Measurements from ENCODE around the gene ATP13A1. TPM values are rescaled to one million over a fixed set of nuclear protein-coding genes. Genes with fewer than 3 reads are reported as not detected.
"Not testable (repeated sequence)": the region's sequence is repeated elsewhere in the genome, so short reads cannot be mapped to it uniquely, and the experiment has no call there.

Gene ATP13A1
- 48.5 and 93.1 TPM in 2 replicates for total RNA-seq (2014; rRNA removed; shearing (Covaris generic))

GRCh38 chr19:19663256-19664120 lies at the start of gene ATP13A1:
ATP13A1 (minus strand) TSS chr19:19663676; CDS start chr19:19663666, 10 bp downstream.
- peak; percentile 98 for DNase-seq (ENCODE audit: low spot score)

DNA sequence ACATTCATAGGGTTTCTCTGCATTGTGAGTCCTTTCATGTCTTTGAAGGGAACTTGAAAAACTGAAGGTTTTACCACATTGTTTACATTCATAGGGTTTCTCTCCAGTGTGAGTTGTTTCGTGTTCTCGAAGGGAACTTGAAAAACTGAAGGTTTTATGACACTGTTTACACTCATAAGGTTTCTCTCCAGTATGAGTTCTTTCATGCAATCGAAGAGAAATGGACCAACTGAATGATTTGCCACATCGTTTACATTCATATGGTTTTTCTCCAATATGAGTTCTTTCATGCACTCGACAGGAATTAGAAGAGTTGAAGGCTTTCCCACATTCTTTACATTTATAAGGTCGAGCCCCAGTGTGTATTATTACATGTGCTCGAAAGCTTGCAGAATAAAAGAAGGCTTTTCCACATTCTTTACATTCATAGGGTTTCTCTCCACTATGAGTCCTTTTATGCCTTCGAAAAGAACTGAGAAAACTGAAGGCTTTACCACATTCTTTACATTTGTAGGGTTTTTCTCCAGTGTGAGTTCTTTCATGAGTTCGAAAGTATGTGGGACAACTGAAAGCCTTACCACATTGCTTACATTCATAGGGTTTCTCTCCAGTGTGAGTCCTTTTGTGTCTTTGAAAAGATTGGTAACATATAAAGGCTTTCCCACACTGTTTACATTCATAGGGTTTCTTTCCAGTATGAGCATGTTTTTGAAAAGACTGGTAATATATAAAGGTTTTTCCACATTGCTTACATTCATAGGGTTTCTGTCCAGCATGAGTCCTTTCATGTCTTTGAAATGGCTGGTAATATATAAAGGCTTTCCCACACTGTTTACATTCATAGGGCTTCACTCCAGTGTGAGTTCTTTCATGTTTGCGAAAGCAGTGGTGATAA lies 48.7 kb upstream of the ATP13A1 start:
- DNase-seq (ENCODE audit: low spot score) = no peak

DNA sequence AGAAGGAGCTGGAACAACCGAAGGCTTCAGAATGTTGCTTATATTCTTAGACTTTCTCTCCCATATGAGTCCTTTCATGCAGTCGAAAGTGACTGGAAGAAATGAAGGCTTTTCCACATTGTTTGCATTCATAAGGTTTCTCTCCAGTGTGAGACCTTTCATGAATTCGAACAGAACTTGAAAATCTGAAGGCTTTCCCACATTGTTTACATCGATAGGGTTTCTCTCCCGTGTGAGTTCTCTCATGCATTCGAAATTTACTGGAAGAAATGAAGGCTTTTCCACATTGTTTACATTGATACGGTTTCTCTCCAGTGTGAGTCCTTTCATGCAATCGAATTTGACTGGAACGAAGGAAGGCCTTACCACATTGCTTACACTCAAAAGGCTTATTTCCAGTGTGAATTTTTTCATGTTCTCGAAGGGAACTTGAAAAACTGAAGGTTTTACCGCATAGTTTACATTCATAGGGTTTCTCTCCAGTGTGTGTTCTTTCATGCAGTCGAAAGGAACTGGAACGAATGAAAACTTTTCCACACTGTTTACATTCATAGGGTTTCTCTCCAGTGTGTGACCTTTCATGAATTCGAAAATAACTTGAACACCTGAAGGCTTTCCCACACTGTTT lies 47.9 kb upstream of the ATP13A1 start:
- no peak for DNase-seq (ENCODE audit: low spot score)

DNA sequence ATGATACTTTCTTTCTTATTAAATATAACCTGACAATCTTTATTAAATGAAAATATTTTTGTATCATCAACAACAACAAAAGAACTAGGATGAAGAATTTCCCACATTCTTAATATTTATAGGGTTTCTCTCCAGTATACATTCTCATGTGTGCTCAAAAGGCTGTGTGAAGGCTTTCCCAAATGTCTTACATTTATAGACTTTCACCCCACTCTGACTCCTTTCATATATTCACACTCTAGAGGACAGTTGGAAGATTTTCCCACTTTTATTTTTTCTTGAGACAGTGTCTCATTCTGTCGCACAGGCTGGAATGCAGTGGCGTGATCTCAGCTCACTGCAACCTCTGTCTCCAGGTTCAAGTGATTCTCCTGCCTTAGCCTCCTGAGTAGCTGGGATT lies 47.0 kb upstream of the ATP13A1 start:
- DNase-seq (ENCODE audit: low spot score) = no peak

DNA sequence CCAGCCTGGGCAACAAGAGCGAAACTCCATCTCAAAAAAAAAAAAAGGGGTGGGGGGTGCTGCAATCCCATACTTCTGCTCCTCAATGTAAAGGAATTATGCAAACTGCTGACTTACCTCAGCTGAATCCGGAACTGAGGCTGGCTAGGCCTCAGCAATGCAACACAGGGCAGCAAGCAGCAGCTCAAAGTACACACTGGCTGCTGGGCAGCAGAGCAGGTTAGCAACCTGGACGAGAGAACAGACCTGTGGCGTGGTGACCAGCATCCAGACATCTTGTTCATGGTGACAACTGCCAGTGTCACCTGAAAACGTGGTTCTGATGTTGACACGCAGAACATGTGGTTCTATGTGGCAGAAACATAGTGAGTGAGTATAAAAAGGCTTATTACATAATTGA lies 41.4 kb upstream of the ATP13A1 start:
- DNase-seq (ENCODE audit: low spot score) = no peak

DNA sequence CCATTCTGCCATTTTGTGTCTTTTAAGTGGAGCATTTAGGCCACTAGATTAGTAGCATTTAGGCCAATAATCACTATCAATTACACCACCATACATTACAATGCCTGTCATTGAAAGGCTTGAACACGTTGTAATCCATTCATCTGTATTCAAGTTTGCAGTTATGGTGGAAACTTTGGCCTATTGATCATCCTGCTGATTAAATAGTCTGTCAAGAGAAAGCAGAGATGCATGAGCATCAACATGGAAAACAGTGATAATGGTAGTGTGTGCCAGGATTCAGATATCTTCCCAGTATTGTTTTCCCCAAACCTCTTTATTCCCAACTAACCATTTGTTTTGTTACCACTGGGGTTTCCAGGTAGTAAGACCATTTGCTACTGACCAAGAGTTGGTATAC lies 37.0 kb upstream of the ATP13A1 start:
- not testable (repeated sequence) for DNase-seq (ENCODE audit: low spot score)

GRCh38 chr19:19697589-19697988 lies 34.1 kb upstream of the ATP13A1 start:
- DNase-seq (ENCODE audit: low spot score) = no peak

DNA sequence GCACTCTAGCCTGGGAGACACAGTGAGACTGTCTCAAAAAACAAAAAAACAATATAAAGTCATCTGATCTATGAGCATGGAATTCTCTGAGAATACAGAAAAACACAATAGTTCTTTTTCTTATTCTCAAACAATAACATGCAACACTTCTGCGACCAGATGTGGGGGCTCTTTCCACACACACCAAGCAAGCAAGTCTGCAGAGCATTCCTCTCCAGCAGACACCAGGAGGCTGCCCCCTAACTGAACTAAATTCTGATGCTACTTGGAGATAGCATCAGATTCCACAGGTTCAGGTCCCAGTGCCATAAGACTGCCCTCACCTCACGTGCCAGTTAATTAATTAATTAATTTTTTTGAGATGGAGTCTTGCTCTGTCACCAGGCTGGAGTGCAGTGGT lies 32.9 kb upstream of the ATP13A1 start:
- DNase-seq (ENCODE audit: low spot score) = no peak

- no peak for DNase-seq (ENCODE audit: low spot score)
Measured at GRCh38 chr19:19691683-19692082, 28.2 kb upstream of the ATP13A1 start.

DNA sequence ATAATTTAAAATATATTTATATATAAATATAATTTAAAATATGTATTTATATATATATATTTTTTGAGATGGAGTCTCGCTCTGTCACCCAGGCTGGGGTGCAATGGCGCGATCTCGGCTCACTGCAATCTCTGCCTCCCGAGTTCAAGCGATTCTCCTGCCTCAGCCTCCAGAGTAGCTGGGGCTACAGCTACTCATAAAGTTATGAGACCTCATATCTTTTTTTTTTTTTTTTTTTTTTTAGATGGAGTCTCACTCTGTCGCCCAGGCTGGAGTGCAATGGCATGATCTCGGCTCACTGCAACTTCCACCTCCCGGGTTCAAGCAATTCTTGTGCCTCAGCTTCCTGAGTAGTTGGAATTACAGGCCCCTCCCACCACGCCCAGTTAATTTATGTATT lies 25.5 kb upstream of the ATP13A1 start:
- not testable (repeated sequence) for DNase-seq (ENCODE audit: low spot score)

DNA sequence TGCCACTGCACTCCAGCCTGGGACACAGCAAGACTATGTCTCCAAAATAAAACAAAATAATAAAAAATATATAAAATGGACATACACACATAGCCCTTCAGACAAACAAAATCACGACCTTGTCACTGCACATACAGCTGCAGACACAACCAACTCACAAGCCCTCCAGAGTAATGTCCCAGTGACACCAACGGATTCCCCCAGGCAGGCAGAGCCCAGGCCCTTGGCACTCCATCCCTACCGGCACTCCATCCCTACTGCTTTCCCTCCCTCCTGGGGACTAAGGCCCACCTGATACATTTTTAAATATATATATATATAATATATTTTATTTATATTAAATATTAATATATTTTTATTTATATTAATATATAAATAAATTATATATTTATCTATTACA lies 23.6 kb upstream of the ATP13A1 start:
- no peak for DNase-seq (ENCODE audit: low spot score)

DNA sequence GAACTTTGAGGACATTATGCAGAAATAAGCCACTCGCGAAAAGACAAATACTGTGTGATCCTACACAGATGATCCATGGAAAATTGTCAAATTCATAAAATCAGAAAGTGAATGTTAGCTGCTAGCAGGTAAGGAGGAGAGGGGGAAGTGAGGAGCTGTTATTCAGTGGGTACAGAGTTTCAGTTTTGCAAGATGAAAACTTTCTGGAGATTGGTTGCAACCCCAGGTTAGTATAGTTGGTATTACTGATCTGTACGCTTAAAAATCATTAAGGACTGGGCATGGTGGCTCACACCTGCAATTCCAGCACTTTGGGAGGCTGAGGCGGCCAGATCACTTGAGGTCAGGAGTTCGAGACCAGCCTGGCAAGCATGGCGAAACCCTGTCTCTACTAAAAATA lies 23.1 kb upstream of the ATP13A1 start:
- DNase-seq (ENCODE audit: low spot score) = no peak

GRCh38 chr19:19686119-19686518 lies 22.6 kb upstream of the ATP13A1 start:
- DNase-seq (ENCODE audit: low spot score) = not testable (repeated sequence)

DNA sequence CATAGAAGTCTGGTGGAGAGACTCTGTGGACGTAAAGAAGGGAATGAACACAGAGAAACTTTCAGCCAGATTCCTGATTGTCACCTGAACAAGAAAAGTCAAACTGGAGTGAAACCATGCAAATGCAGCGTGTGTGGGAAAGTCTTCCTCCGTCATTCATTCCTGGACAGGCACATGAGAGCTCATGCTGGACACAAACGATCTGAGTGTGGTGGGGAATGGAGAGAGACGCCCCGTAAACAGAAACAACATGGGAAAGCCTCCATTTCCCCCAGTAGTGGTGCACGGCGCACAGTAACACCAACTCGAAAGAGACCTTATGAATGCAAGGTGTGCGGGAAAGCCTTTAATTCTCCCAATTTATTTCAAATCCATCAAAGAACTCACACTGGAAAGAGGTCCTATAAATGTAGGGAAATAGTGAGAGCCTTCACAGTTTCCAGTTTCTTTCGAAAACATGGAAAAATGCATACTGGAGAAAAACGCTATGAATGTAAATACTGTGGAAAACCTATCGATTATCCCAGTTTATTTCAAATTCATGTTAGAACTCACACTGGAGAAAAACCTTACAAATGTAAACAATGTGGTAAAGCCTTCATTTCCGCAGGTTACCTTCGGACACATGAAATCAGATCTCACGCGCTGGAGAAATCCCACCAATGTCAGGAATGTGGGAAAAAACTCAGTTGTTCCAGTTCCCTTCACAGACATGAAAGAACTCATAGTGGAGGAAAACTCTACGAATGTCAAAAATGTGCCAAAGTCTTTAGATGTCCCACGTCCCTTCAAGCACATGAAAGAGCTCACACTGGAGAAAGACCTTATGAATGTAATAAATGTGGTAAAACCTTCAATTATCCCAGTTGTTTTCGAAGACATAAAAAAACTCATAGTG lies 15.9 kb upstream of the ATP13A1 start:
- DNase-seq (ENCODE audit: low spot score) = no peak

DNA sequence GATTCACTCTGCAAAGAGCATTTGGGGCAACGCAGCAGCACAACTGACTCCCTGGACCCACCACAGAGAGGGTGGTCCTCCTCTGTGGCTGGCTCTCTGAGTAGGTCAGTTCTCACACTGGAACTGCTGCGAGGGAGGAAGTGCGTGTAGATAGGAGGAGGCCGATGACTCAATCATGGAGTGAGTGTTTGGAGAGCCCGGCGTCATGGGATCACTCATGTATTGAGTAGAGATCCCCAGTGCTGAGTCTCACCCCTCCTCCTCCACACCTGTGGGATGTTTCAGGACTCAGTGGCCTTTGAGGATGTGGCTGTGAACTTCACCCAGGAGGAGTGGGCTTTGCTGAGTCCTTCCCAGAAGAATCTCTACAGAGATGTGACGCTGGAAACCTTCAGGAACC lies 14.1 kb upstream of the ATP13A1 start:
- no peak for DNase-seq (ENCODE audit: low spot score)

GRCh38 chr19:19674315-19674714 lies 10.8 kb upstream of the ATP13A1 start:
- no peak for DNase-seq (ENCODE audit: low spot score)

- no peak for DNase-seq (ENCODE audit: low spot score)
Measured at GRCh38 chr19:19672816-19673215, 9.3 kb upstream of the ATP13A1 start.

DNA sequence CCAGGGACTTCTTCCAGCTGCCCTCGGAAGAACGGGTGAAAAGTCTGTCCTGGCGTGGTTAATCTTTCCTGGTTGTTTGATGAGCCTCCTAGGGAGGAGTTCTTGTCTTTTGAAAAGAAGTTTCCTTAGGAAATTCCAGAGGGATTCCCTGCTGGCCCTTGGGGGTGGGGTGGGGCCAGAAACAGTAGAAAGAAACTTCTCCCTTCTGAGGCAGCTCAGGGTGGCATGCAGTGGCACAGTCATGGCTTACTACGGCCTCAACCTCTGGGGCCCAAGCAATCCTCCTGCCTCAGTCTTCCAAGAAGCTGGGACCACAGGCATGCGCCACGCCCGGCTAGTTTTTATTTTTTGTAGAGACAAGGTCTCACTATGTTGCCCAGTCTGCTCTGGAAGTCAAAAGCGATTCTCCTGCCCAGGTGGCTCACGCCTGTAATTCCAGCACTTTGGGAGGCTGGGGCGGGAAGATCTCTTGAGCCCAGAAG lies 6.6 kb upstream of the ATP13A1 start:
- no peak for DNase-seq (ENCODE audit: low spot score)

DNA sequence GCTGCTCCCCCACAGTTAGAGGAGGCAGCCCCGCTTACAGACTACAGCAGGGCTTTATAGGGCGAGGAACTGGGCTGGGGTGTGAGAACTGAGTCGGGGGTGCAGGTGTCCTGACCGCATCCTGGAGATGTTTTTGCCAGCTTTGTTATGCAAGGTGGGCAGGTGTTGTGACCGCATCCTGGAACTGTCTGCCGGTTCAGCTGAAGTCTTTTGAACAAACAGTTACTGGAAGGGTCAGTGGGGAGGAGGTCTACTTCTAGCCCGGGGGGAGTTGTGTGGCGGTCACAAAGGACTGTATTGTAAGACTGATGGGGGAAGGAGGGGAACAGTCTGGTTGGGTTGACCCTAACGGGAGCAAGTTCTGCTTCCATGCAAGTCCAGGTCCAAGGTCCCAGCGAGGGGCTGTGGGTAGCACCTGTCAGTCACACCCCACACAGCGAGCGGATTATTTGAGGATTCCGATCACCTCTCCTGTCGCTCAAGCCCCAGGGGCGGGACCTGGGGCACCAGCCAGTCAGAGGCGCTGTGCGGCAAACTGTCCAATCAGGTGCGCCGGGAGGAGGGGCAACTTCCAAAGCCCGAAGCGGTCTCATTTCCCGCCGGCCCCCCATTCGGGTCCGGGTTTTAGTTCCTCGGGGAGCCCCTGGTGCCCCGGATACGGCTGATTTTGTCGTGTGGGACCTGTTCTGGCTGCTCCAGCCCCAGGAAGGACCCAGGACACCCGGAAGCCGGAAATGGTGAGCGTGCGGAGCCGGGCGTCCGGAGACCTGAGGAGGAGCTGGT lies 4.9 kb upstream of the ATP13A1 start, which contains the start of gene ZNF101:
Gene ZNF101 (plus strand): TSS at position 610 of the 783 bp plus-strand sequence. CDS start 125 bp downstream, at position 735.
- DNase-seq (ENCODE audit: low spot score) = peak; percentile 92

GRCh38 chr19:19665420-19665948 lies 2.0 kb upstream of the ATP13A1 start:
- DNase-seq (ENCODE audit: low spot score) = not testable (repeated sequence)

Measured in A172 (cell line).